ENCODE results near the gene RUSC1.
"Not testable (repeated sequence)": the region's sequence is repeated elsewhere in the genome, so short reads cannot be mapped to it uniquely, and the experiment has no call there.

Gene RUSC1

GRCh38 chr1:155320661-155321617 lies at the start of gene RUSC1:
TSS of gene RUSC1 (plus strand) at chr1:155320894. CDS start at chr1:155321774, 880 bp downstream.
- intact Hi-C loops (cut with DNase I): loop anchor here (5.0 kb wide), 1 partner anchor 44 kb away; the partner anchor contains the start of gene HCN3
- DNase-seq: peak; percentile 80 to 95 (median 89)

- DNase-seq: peak in 4 of 42 donors; percentile 29 to 46 (median 34)
Observed at GRCh38 chr1:155272466-155273342, 48.0 kb upstream of the RUSC1 start.

GRCh38 chr1:155273343-155274245 lies 47.1 kb upstream of the RUSC1 start, which contains the start of gene CLK2:
TSS of gene CLK2 (minus strand) at chr1:155273504. CDS start at chr1:155270977, 2,527 bp downstream.
- peak; percentile 85 to 98 (median 97) for DNase-seq
- intact Hi-C loops (cut with DNase I): no loop called here

More at GRCh38 chr1:155272466-155273342, 48.0 kb upstream of the RUSC1 start:
- intact Hi-C loops (cut with DNase I): no loop called here

- intact Hi-C loops (cut with DNase I): loop anchor here (5.0 kb wide), 1 partner anchor 45 kb away; the partner anchor contains the start of gene RUSC1
- peak; percentile 96 to 100 (median 99) for DNase-seq
Observed at GRCh38 chr1:155277070-155277901, 43.4 kb upstream of the RUSC1 start, which contains the start of gene HCN3. TSS of gene HCN3 (plus strand) at chr1:155277463. CDS start at chr1:155277591, 128 bp downstream.

- intact Hi-C loops (cut with DNase I): loop anchor here (5.0 kb wide), 1 partner anchor 44 kb away; the partner anchor contains the start of gene RUSC1
- DNase-seq: peak in 40 of 42 donors; percentile 15 to 79 (median 48)
Observed at GRCh38 chr1:155277902-155278688, 42.6 kb upstream of the RUSC1 start.

- intact Hi-C loops (cut with DNase I): loop anchor here (5.0 kb wide), 1 partner anchor 44 kb away; the partner anchor contains the start of gene RUSC1
- DNase-seq: peak in 15 of 42 donors; percentile 3 to 49 (median 18)
Observed at GRCh38 chr1:155278689-155279160, 42.0 kb upstream of the RUSC1 start.

GRCh38 chr1:155279268-155279667 lies 41.4 kb upstream of the RUSC1 start:
- DNase-seq: peak in 3 of 42 donors; percentile 8 to 34 (median 9)
- intact Hi-C loops (cut with DNase I): loop anchor here (5.0 kb wide), 1 partner anchor 43 kb away; the partner anchor contains the start of gene RUSC1

- intact Hi-C loops (cut with DNase I): no loop called here
- DNase-seq: no peak
Observed at GRCh38 chr1:155282488-155283091, 38.1 kb upstream of the RUSC1 start.

GRCh38 chr1:155284476-155284875 lies 36.2 kb upstream of the RUSC1 start:
- intact Hi-C loops (cut with DNase I): no loop called here

GRCh38 chr1:155285063-155285462 lies 35.6 kb upstream of the RUSC1 start:
- intact Hi-C loops (cut with DNase I): no loop called here
- DNase-seq: no peak

More at GRCh38 chr1:155284476-155284875, 36.2 kb upstream of the RUSC1 start:
- no peak for DNase-seq

GRCh38 chr1:155285631-155286044 lies 35.1 kb upstream of the RUSC1 start:
- intact Hi-C loops (cut with DNase I): no loop called here
- DNase-seq: no peak

- DNase-seq: no peak
- intact Hi-C loops (cut with DNase I): no loop called here
Observed at GRCh38 chr1:155286544-155286943, 34.1 kb upstream of the RUSC1 start.

GRCh38 chr1:155287987-155288543 lies 32.6 kb upstream of the RUSC1 start:
- no peak for DNase-seq
- intact Hi-C loops (cut with DNase I): no loop called here

GRCh38 chr1:155291006-155291405 lies 29.7 kb upstream of the RUSC1 start:
- DNase-seq; intact Hi-C loops (cut with DNase I): not testable (repeated sequence)

- intact Hi-C loops (cut with DNase I): no loop called here
- DNase-seq: no peak
Observed at GRCh38 chr1:155293086-155293749, 27.5 kb upstream of the RUSC1 start.

All from head of caudate nucleus (tissue), 42 donors.